HG03575 (cell line): Measurements from ENCODE around the gene PLEKHA7.

ENCODE experiments used
- ATAC-seq: cut with Tn5 transposase; IDR thresholded peaks from one replicate; pipeline ENCODE4 v1.9.1; 2021; ENCODE audit not compliant: unreplicated experiment, insufficient number of reproducible peaks, low FRiP score; ENCODE audit errors: extremely low read depth

The PLEKHA7 gene

DNA sequence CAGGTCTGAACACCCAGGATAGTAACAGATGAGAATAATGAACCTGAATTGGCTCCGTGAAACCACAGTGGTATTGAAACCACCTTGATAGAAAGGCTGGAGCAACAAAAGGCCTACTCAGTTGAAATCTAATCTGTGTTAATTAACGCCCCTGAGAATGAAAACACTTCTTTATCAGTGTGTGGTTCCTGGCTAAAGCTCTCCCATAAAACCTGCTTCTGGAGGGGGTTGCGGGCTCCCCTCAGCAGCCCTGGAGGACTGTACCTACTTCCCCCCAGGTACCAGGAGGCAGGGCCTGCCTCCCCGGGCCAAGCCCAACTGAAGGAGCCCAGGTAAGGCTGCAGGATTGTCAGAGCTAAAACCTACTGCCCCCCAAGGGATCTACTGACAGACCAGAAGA is 54.6 kb downstream of the PLEKHA7 start:
- no peak for ATAC-seq

DNA sequence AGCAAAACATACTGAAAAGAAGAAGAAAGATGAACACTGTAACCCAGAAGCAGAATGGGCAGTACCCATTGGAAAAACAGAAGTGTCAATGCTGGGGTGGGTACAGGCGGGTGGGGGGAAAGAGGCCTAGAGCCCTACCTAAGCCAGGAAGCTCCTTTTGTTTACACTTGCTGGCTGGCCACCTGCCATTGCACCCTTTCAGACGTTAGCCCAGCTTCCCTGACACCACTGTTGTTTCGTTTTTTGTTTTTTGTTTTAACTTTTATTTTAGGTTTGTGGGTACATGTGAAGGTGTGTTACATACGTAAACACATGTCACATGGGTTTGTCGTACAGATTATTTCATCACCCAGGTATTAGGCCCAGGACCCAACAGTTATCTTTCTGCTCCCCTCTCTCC is 55.4 kb downstream of the PLEKHA7 start:
- no peak for ATAC-seq

DNA sequence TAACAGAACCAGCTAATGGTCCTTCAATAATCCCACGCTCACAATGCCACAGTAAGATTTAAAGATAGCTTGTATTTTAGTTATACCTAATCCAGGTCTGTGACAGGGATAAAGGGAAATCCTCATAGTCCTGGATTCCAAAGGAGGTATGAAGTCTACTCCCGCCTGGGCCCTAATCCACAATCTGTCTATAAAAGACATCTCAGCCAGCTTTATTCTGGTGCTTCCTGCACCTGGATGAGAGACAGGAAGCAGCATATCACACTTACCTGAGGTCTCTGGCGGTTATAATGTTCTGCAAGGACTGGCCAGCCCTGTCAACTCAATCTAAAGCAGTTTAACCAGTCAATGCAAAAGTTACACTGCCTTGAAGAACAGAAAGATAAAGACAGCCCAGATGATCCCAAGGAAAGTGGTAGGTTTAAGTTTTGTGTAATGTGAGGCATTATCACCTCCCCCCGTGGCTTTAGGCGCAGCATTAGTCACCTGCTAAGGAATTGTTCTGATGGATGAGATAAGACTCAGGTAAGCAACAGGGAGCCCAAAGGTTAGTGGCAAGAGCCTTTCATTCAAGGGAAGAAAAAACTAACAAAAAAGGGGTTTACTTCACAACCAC is 57.6 kb downstream of the PLEKHA7 start:
- no peak for ATAC-seq

DNA sequence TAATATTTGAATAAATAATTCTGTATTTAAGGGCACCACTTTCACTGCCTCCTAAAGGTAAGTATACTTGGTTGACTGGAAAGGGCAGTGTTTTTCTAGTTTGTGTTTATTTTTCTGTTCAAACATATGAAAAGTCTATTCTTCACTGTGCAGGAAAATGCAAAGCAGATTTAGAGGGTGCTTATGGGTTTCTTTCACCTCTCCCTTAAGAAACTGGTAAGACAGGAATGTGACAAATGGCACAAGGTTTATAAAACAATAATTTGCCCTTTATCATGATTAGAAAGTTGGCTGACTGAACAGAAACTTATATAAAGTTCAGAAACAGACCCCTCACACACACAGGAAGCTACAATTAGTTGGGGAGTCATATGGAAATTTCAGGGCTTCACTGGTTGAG is 60.6 kb downstream of the PLEKHA7 start:
- ATAC-seq = no peak

DNA sequence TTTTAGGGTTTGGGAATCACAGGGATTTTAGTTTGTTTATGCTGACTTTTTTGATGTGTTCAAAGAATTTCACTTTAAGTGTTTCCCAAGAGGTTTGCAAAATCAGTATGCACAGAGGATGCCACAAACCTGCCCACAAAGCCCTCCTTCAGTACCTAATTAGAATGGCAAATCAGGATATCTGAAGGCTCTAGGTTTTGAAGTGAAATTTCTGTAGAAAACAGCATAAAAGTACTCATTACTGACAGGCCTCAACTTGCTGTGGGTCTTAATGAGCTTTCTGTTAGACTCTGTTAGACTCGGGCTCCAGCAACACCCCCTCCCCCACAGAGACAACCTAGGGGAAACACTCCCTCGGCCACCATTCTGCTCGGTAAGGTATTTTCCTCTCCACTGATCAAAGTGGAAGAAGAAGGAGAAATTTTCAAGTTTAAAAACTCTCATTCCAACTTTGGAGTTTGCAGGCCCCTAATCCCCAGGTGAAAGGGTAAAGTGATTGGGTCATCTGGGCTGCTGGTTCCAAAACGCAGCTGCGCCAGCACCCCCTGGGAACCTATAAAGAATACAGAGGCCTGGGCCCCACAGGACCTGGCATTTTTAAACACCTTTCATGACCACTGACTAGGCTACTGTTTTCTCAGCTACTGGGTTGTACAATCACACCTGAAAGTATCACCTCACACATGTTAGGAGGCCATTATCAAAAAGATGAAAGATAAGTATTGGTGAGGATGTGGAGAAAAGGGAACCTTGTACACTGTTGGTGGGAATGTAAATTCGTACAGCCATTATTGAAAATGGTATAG is 67.5 kb downstream of the PLEKHA7 start:
- ATAC-seq = peak; percentile 45

DNA sequence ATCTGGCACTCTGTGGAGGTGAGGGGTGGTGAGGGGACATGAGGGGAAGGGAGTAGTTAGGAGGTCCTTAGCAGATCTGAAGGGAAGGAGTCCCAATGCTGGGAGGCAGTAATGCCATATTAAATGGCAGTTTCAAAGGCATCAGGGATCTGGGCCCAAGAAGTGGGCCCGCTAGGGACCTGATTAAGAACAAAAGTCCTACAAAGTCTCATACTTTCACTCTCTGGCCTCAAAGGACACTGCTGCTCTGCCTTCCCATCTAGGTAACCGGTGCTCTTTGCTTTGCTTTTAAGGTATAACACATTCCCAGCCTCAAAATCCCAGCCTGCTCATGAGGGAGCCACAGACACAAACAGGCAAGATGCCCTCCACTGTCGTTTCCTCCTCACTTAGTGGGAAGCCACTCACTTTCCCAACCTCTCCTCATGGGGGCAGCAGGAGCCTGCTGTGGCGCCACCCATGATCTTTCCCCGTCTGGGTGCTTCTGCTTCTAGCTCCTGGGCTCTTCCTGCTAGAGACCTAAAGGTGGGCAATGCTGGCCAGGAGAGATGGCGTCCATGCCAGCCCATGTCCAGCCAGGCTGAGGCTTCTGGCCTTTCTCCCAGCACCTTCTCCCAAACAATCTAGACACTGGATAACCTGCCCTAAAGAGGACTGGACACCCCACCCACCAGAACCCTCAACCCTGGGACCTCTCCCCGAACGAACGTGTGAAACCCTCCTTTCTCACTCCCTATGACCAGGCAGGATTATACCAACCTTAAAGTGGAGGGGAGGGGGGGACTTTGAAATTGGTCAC is 68.3 kb downstream of the PLEKHA7 start:
- peak; percentile 59 for ATAC-seq

DNA sequence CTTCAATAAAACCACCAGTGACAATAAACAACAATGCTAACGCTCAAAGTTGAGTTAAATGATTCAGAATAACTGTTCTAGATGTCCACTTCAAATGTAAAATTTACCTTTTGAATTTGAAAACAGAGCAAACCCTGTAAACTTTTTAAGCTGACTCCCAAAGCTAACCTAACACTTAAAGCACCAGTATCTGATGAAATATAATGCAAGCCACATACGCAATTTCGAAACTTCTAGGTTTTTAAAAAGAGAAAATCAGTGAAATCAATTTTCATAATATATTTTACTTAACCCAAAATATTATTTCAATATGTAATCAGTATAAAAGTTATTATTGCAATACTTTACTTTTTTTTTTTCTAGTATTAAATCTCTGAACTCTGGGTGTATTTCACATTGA is 71.3 kb downstream of the PLEKHA7 start:
- no peak for ATAC-seq

DNA sequence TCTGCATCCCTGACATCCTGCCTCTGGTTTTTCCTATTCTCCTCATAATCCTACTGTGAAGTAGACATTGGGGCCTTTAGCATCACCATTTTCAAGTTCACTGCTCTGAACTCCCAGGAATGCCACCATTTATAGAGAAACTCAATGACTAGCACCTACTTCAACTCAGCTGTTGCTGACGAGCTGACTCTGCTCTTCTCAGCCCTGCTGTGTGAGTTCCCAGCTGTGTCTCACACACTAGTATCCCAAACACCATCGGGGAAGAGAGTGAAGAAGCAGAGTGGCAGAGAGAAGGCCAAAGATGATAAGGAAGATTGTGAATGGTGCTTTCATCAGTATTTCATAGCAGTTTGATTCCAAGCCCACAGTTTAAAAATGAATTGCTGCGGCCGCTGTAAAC is 71.9 kb downstream of the PLEKHA7 start:
- ATAC-seq = no peak

DNA sequence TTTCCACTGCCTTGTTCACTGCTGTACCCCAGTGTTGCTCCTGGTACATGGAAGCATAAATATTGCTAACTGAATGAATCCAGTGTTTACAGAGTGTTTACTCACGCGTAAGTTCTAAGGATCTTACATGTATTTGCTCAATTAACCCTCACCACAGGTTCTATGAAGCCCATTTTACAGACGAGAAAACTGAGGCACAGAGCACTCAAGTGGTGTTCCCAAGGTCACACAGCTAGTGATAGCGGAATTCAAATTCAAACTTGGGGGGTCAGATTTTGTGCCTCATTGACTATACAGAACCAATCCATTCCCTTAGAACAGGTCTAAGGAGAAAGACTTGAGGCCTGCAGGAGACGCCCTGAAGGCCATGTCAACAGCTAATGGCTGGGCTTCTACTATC is 72.3 kb downstream of the PLEKHA7 start:
- ATAC-seq = no peak

DNA sequence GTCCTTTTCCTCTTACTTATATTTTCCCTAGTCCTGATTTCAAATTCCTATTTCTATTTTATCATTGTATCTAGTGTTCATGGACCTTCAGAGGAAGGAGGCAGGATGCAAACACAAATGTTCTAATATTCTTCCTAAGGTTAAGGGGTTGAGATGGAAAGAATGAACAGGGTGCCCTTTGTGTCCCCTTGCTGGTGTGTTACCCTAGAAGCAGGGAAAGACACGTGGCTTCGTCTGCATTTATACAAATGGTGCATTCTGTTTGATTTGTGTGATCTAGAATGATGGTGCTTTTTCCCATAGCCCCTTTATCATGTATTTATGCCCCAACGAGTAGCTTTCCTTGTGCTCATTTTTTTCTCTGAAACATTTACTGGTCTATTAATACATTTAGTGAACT is 76.2 kb downstream of the PLEKHA7 start:
- no peak for ATAC-seq

DNA sequence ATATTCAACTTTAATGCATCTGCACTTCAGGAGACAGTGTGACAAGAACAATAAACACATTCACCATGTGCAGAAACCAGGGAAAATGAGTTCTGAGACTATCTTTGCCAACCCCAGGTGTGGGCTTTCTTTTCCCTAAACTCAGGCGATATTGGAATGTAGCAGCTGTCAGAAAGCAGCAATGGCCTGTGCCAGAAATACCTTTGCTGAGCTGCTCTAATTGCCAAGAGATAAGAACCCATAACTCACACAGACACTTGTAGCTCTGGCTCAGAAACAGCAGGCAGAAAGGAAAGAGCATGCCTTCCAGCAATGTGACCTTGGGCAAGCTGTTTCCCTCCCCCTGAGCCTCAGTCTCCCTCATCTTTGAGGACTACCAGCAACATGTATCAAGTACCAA is 77.6 kb downstream of the PLEKHA7 start:
- no peak for ATAC-seq

DNA sequence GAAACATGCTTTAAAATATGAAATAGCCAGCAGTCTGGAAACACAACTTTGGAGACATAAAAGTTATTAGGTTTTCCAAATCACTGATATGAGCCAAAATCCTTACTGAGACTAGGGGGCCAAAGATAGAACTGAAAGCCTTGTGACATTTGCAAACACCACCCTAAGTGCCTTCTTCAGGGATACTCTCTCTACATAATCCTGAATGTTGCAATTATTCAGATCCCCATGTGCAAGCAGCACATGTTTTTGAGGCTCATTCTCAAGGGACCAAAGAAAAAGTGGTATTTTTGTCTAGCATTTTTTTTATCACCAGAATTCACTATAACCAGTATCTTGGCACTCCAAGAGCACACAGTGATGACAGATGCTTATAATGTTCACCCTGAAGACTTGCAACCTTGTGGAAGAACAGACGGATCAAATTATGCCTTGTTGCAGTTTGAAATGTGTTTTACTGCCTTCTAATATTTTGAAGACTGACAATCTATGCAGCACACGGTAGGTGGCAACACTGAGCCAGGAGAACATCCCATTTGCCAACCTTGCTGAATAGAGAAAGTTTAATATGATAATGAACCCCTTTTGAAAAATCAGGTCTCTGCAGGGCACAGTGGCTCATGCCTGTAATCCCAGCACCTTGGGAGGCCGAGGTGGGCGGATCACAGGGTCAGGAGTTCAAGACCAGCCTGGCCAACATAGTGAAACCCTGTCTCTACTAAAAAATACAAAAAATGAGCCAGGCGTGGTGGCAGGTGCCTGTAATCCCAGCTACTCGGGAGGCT is 78.5 kb downstream of the PLEKHA7 start:
- no peak for ATAC-seq

DNA sequence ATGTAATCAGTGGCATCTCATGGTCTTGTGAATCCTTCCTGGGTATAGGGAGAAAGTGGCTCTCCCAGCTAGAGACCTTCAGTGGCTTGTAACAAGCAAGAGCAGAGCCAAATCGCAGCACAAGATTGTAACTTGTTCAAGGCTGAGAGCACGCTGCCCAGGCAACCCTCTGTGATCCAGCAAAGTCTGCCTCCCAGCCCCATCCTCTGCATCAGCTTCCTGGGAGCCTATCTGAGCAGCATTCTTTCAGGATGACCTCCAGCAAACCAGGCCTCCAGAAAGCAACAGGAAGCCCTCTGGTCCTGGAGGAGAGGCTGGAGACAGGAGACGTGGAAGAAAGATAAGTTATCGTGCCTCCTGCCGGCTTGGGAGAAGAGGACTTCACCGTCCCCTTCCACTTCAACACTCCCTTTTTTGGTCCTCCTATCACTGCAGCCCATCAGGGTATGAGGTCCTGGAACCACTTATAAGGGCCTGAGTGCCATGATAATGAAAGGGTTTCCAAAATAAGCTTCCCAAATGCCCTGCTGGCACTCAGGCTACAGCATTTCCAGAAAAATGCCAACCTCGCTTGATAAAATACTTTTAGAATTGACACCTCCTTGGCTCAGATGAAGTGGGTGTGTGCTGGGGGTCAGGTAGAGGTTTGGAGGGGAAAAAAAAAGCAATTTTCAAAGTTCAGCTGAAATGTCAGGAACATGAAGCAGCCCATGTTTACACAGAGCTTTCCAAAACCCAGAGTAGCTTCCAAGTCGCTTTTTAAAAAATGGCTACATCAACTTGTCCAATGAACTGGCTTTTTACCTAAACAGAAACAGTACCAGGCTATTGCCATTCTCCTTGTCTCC is 80.2 kb downstream of the PLEKHA7 start:
- ATAC-seq = no peak

DNA sequence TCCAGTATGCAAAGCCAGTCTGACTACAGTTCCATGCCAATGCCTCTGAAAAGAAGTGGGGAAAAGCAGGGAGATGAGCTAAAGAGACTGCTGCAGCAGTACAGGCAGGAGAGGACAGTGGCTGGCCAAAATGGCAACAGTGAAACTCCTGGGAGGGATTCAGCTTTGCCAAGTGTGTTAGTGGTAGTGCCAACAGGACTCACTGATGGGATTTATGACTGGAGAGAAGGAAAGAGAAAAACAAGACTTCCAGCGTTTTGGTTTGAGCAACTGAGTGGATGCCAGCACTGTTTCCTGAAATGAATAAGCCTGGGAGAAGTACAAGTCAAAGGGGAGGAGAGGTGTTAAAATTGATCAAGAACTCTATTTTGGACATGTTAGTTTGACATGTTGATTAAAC is 80.9 kb downstream of the PLEKHA7 start:
- no peak for ATAC-seq

DNA sequence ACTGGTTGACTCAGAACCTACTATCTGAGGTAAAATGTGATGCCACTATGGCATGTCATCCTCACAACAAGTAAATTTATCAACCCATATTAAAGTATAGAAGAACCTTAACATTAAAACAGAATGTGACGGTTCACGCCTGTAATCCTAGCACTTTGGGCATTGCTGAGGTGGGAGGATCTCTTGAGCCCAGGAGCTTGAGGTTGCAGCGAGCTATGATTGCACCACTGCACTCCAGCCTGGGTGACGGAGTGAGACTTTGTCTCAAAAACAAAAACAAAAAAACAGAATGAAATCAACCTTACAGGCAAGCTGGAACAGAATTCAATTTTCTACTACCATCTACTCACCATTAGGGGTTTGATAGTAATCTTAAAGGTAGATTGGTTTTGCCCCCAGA is 86.2 kb downstream of the PLEKHA7 start:
- ATAC-seq = no peak

DNA sequence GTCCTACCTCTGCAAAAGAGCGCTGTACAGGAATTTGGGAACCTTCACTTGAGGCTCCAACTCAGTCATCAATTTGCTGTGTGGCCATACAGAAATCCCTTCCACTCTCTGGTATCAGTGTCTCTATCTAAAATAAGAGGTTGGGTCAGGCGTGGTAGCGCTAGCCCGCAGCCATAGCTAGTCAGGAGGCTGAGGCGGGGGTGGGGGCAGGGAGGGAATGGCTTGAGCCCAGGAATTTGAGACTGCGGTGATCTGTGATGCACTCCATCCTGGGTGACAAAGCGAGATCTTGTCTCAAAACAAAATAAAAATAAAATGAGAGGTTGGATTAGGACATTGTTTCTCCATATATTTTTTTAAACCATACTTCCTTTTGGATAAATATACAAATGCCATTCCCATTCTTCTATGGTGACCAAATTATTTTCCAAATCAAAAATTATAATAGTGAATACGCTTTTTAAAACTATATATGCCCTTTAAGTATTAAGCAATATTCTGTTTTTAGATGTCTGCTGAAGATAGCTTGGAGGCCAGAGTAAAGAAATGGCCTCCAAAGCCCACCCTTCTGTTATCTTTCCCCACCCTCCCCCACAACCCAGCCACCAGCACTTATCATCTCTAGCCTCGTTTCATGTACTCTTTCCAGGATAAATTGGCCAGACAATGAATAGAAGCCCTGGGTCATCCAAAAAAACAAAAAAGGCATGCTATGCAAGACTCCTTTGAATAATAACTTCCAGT is 87.2 kb downstream of the PLEKHA7 start:
- no peak for ATAC-seq

DNA sequence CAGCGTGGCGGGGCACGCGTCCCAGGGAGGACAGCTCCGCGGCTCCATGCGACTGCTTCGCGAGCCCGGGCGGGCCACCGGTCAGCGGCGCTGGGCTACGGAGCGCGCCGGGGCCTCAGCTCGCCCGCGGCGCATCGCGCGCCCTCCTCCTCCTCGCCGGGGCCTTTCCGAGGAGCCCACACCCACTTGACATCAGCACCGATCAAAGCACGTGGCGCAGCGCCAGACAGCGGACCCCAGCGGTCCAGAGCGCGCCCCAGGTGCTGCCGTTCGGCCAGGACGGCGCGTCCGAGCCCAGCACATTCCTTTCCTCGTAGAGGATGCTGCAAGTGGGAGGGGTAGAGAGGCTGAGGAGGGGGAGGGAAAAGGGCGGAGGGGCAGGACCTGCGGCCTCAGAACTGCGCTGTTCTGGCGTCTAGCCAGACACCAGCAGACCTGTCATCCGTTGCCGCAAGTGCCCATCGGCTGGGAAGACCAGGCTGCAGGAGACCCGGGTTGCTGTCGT is 88.6 kb downstream of the PLEKHA7 start:
- no peak for ATAC-seq
